H1 (cell line): ENCODE results near the gene CD160. TPM values are rescaled to one million over a fixed set of nuclear protein-coding genes. Genes with fewer than 3 reads are reported as not detected.

Source experiments
- CTCF ChIA-PET: fragments of 300-600 bp; sonication (Branson Sonifier 250); formaldehyde crosslinking; loops from one replicate; lab custom pipeline; 2021; ENCODE audit not compliant: partially characterized antibody; lab: Charles Lee
- POLR2A ChIA-PET: fragments of 300-600 bp; sonication (Branson Sonifier 250); formaldehyde crosslinking; loops from one replicate; lab custom pipeline; 2021; ENCODE audit warnings: inconsistent platforms; ENCODE audit not compliant: partially characterized antibody; lab: Charles Lee
- DNase-seq, 2 experiments: peaks; one replicate each; pipeline versions ENCODE4 v3.0.0 to v3.0.0-alpha.2; 2010 to 2022; ENCODE audit warnings: low spot score in 2 of 2, low read depth in 1 of 2, mixed read lengths in 1 of 2
- FAIRE-seq: peaks from 2 replicates; lab custom pipeline; 2011; peaks lifted over from hg19 to GRCh38; lab: Jason Lieb, UNC
- H2AFZ ChIP-seq: 2 replicates; pipeline ENCODE4 v1.8.1; 2012; ENCODE audit warnings: low read length, inconsistent platforms
- H2AK5ac ChIP-seq: 2 replicates; pipeline ENCODE4 v1.6.1; 2013; ENCODE audit warnings: low read depth, low read length
- H2BK120ac ChIP-seq: replicated peaks from 2 replicates; pipeline ENCODE3; 2013; ENCODE audit warnings: low read depth, low read length, inconsistent platforms
- H2BK12ac ChIP-seq: 2 replicates; pipeline ENCODE4 v1.6.1; 2013; ENCODE audit warnings: low read depth, low read length
- H2BK15ac ChIP-seq: 2 replicates; pipeline ENCODE4 v1.6.1; 2013; ENCODE audit warnings: low read length
- H2BK20ac ChIP-seq: 2 replicates; pipeline ENCODE4 v1.6.1; 2013; ENCODE audit warnings: low read length
- H2BK5ac ChIP-seq: 2 replicates; pipeline ENCODE4 v1.6.1; 2013; ENCODE audit warnings: low read depth, low read length
- H3K14ac ChIP-seq: 2 replicates; pipeline ENCODE4 v1.6.1; 2013; ENCODE audit warnings: inconsistent platforms; ENCODE audit not compliant: insufficient read length
- H3K18ac ChIP-seq: 2 replicates; pipeline ENCODE4 v1.6.1; 2013; ENCODE audit warnings: low read length; ENCODE audit errors: extremely low read depth
- H3K23ac ChIP-seq: 2 replicates; pipeline ENCODE4 v1.6.1; 2013; ENCODE audit warnings: inconsistent platforms; ENCODE audit not compliant: insufficient read length
- H3K23me2 ChIP-seq: 2 replicates; pipeline ENCODE4 v1.6.1; 2013; ENCODE audit warnings: low read depth, low read length
- H3K27ac ChIP-seq: 2 replicates; pipeline ENCODE4 v1.6.1; 2011; ENCODE audit warnings: low read depth, low read length, inconsistent platforms
- H3K27me3 ChIP-seq, 4 experiments: replicated peaks in 1 of 4; 1 replicate in 1 of 4; 2 replicates in 3 of 4; pipeline versions ENCODE4 v1.6.1 to v1.8.1; 2011 to 2013; ENCODE audit warnings: low read length in 3 of 4, mild to moderate bottlenecking in 3 of 4, inconsistent platforms in 2 of 4, mixed read lengths in 2 of 4, moderate library complexity in 1 of 4; ENCODE audit not compliant: control insufficient read depth in 3 of 4, insufficient read depth in 3 of 4; ENCODE audit errors: extremely low read depth in 1 of 4
- H3K36me3 ChIP-seq, 4 experiments: 2 replicates each; pipeline versions ENCODE4 v1.6.1 to v1.8.1; 2011 to 2013; ENCODE audit warnings: mild to moderate bottlenecking in 4 of 4, low read length in 3 of 4, moderate library complexity in 2 of 4, control low read depth in 1 of 4, inconsistent platforms in 1 of 4; ENCODE audit not compliant: insufficient read depth in 4 of 4, control insufficient read depth in 2 of 4
- H3K4ac ChIP-seq: replicated peaks from 2 replicates; pipeline ENCODE3; 2013; ENCODE audit warnings: low read length, low read depth, mixed read lengths, inconsistent platforms; ENCODE audit not compliant: insufficient read length
- H3K4me1 ChIP-seq, 4 experiments: replicated peaks in 1 of 4; 1 replicate in 1 of 4; 2 replicates in 3 of 4; pipeline versions ENCODE4 v1.6.1 to v1.8.1; 2011 to 2013; ENCODE audit warnings: low read length in 3 of 4, inconsistent platforms in 2 of 4, mixed read lengths in 1 of 4; ENCODE audit not compliant: insufficient read depth in 4 of 4, control insufficient read depth in 3 of 4
- H3K4me2 ChIP-seq, 2 experiments: 2 replicates each; pipeline versions ENCODE4 v1.6.1 to v1.8.1; 2011 to 2013; ENCODE audit warnings: low read depth in 2 of 2, low read length in 2 of 2, control low read depth in 1 of 2, inconsistent platforms in 1 of 2, mild to moderate bottlenecking in 1 of 2; ENCODE audit not compliant: insufficient read depth in 1 of 2
- H3K4me3 ChIP-seq, 4 experiments: fragments of 200-600, 300-600 bp in 1 of 4; sonication (generic), shearing (Covaris generic), sonication (Bioruptor Twin) in 1 of 4; 2 replicates each; pipeline versions ENCODE4 v1.5.1 to v1.8.1; 2011 to 2016; ENCODE audit warnings: low read length in 4 of 4, low read depth in 3 of 4, control low read depth in 2 of 4, inconsistent platforms in 2 of 4, mild to moderate bottlenecking in 2 of 4, mixed read lengths in 1 of 4, moderate library complexity in 1 of 4; ENCODE audit not compliant: insufficient read depth in 2 of 4; ENCODE audit errors: extremely low read depth in 1 of 4
- H3K56ac ChIP-seq: replicated peaks from 2 replicates; pipeline ENCODE3; 2013; ENCODE audit warnings: low read depth, mild to moderate bottlenecking, mixed read lengths, low read length, inconsistent platforms; ENCODE audit not compliant: insufficient read length
- H3K79me1 ChIP-seq: 2 replicates; pipeline ENCODE4 v1.6.1; 2013; ENCODE audit warnings: low read depth, low read length, control low read depth
- H3K79me2 ChIP-seq, 2 experiments: 2 replicates each; pipeline versions ENCODE4 v1.6.1 to v1.8.1; 2012 to 2013; ENCODE audit warnings: low read length in 2 of 2, mild to moderate bottlenecking in 2 of 2, inconsistent platforms in 1 of 2; ENCODE audit not compliant: insufficient read depth in 2 of 2, control insufficient read depth in 1 of 2
- H3K9ac ChIP-seq, 4 experiments: replicated peaks in 1 of 4; 1 replicate in 1 of 4; 2 replicates in 3 of 4; pipeline versions ENCODE4 v1.6.1 to v1.8.1; 2011 to 2013; ENCODE audit warnings: low read depth in 3 of 4, low read length in 3 of 4, control low read depth in 2 of 4, mild to moderate bottlenecking in 2 of 4, moderate library complexity in 2 of 4, inconsistent platforms in 1 of 4; ENCODE audit errors: extremely low read depth in 1 of 4
- H3K9me3 ChIP-seq, 2 experiments: 2 replicates each; pipeline versions ENCODE4 v1.6.1 to v1.8.1; 2012 to 2013; ENCODE audit warnings: mild to moderate bottlenecking in 2 of 2, moderate library complexity in 2 of 2, control low read depth in 1 of 2, inconsistent platforms in 1 of 2, low read depth in 1 of 2, low read length in 1 of 2, mixed read lengths in 1 of 2; ENCODE audit not compliant: insufficient read depth in 2 of 2
- H4K20me1 ChIP-seq, 2 experiments: replicated peaks in 1 of 2; 2 replicates each; pipeline versions ENCODE3 to v1.8.1; 2011 to 2013; ENCODE audit warnings: inconsistent platforms in 2 of 2, low read length in 2 of 2, mild to moderate bottlenecking in 1 of 2; ENCODE audit not compliant: insufficient read depth in 2 of 2, control insufficient read depth in 1 of 2
- H4K5ac ChIP-seq: 2 replicates; pipeline ENCODE4 v1.6.1; 2013; ENCODE audit warnings: low read length, low read depth, mixed read lengths, inconsistent platforms; ENCODE audit not compliant: insufficient read length
- H4K8ac ChIP-seq: 2 replicates; pipeline ENCODE4 v1.8.0; 2013; ENCODE audit warnings: mild to moderate bottlenecking, moderate library complexity, low read length, inconsistent platforms; ENCODE audit not compliant: insufficient read depth; ENCODE audit errors: extremely low read depth
- H4K91ac ChIP-seq: replicated peaks from 2 replicates; pipeline ENCODE3; 2013; ENCODE audit warnings: low read length, mixed read lengths, inconsistent platforms; ENCODE audit not compliant: insufficient read length
- SP1 ChIP-seq: IDR thresholded peaks from 2 replicates; pipeline ENCODE4 v1.6.1; 2011; ENCODE audit warnings: low read depth, low read length
- WGBS, 2 experiments: shearing (Covaris generic) in 1 of 2; methylation state at CpG; one replicate each; pipeline versions ENCODE4 v1.1.6 to v1.1.7; 2013 to 2015; ENCODE audit warnings: low lambda C conversion rate in 2 of 2, mixed read lengths in 2 of 2, inconsistent platforms in 1 of 2, low coverage in 1 of 2, missing lambda C conversion rate in 1 of 2; ENCODE audit not compliant: insufficient replicate concordance in 2 of 2, insufficient coverage in 1 of 2, insufficient read length in 1 of 2; ENCODE audit errors: extremely low coverage in 1 of 2, missing lambda C conversion rate in 1 of 2; 5-methylcytosine and 5-hydroxymethylcytosine counted together
- polyA plus RNA-seq, 7 experiments: library from polyadenylated mRNA; depleted of rRNA in 3 of 7; stranded (reverse) in 5 of 7; unstranded in 2 of 7; fragments of >200 nt in 5 of 7; fragments of 200-250 nt in 2 of 7; gene quantifications; 1 replicate in 5 of 7; 2 replicates in 1 of 7; 4 replicates in 1 of 7; pipeline versions ENCODE4 v1.2.1 to v1.2.3, GENCODE V29; 2011 to 2013; ENCODE audit warnings: missing spikeins in 2 of 7, mixed read lengths in 2 of 7
- total RNA-seq: library from RNA; stranded (reverse); fragmentation: NEBNext Ultra II Directional; extraction: Animal tissue kit (Norgen Biotek cat#: 25700); gene quantifications from 2 replicates; pipeline ENCODE4 v1.2.1, GENCODE V29; 2021

Gene CD160
- total and polyA plus RNA-seq, 2 of the 8 experiments (the other 6 are each of a cell fraction or from before 2014, with no cell fraction given): not detected

GRCh38 chr1:145702826-145703225, 16.5 kb upstream of the CD160 start:
- H2BK15ac ChIP-seq: no peak overlapping the region
- H4K8ac ChIP-seq: no peak overlapping the region
- no peak overlapping the region for H2BK120ac ChIP-seq
- H2AFZ ChIP-seq: no peak overlapping the region
- H3K23me2 ChIP-seq: no peaks in the 10 kb centered on the region
- no peak overlapping the region for H3K4me2 ChIP-seq
- H3K9me3 ChIP-seq: no peaks in the 10 kb centered on the region
- no peak overlapping the region for H2BK5ac ChIP-seq
- FAIRE-seq (no peak), DNase-seq (no peak)
- H3K9ac ChIP-seq: no peak overlapping the region
- H2BK12ac ChIP-seq: no peak overlapping the region
- no peak overlapping the region for H4K5ac ChIP-seq
- H3K18ac ChIP-seq: no peak overlapping the region
- H4K20me1 ChIP-seq: no peaks in the 10 kb centered on the region
- peaks cover 0 to 2% (median 0%) of the 10 kb centered on the region in 4 experiments; a peak in 1 of 7 replicates for H3K27me3 ChIP-seq
- peaks cover 0 to 6% (median 3%) of the 10 kb centered on the region in 4 experiments; a peak in 6 of 7 replicates for H3K4me1 ChIP-seq
- H3K23ac ChIP-seq: no peak overlapping the region
- H3K56ac ChIP-seq: no peak overlapping the region
- WGBS, 2 experiments: 89% methylated on average over 7 of the region's 7 CpGs; no CpG with 5 or more reads in 1 of the 2 experiments
- H3K79me1 ChIP-seq: no peaks in the 10 kb centered on the region
- ChIA-PET CTCF (no interaction called here), POLR2A (interaction anchor here (1.6 kb wide), 1 partner anchor 14 kb away, joined by 4 read pairs; no protein-coding TSS in a partner anchor)
- H2BK20ac ChIP-seq: no peak overlapping the region
- H4K91ac ChIP-seq: no peak overlapping the region
- no peak overlapping the region for H3K14ac ChIP-seq
- no peak overlapping the region for H3K27ac ChIP-seq
- H3K36me3 ChIP-seq: no peaks in the 10 kb centered on the region
- H3K4me3 ChIP-seq: no peak overlapping the region
- no peak overlapping the region for H2AK5ac ChIP-seq
- H3K4ac ChIP-seq: no peak overlapping the region
- H3K79me2 ChIP-seq: no peaks in the 10 kb centered on the region
- TF ChIP-seq SP1: no peak
